GM18907 (cell line): Measurements from ENCODE around the gene NTN5.

Experiments
- ATAC-seq: cut with Tn5 transposase; IDR thresholded peaks from one replicate; pipeline ENCODE4 v1.9.1; 2021; ENCODE audit warnings: mild to moderate bottlenecking, moderate library complexity; ENCODE audit not compliant: unreplicated experiment

Gene NTN5

GRCh38 chr19:48616041-48616436 lies 56.8 kb downstream of the NTN5 start:
- no peak for ATAC-seq

- no peak for ATAC-seq
These were observed 57.4 kb downstream of the NTN5 start for GRCh38 chr19:48615231-48616040.

- no peak for ATAC-seq
These were observed 58.2 kb downstream of the NTN5 start, which contains the start of gene FAM83E for GRCh38 chr19:48614436-48615230. Gene FAM83E (minus strand): TSS chr19:48615076. CDS start chr19:48613372, 1,704 bp downstream.

GRCh38 chr19:48613852-48614435 lies 58.9 kb downstream of the NTN5 start:
- no peak for ATAC-seq

GRCh38 chr19:48613024-48613851 lies 59.6 kb downstream of the NTN5 start:
- ATAC-seq: no peak

GRCh38 chr19:48611872-48612271 lies 60.9 kb downstream of the NTN5 start:
- ATAC-seq: no peak
